ENCODE data around the gene CANT1.

CANT1 gene

GRCh38 chr17:78976907-78977680 is 32.5 kb downstream of the CANT1 start:
- no peaks in the 10 kb centered on the region for H3K9me3 ChIP-seq (ENCODE audit: insufficient read depth, low read length)
- no peak overlapping the region for H3K9ac ChIP-seq (ENCODE audit: low read length)
- H3K79me2 ChIP-seq (ENCODE audit: low read length), result no peaks in the 10 kb centered on the region
- no peaks in the 10 kb centered on the region for H3K36me3 ChIP-seq (replicated peaks; ENCODE audit: low read depth, low read length)
- peaks cover 5% of the 10 kb centered on the region; the same call in 1 of the 2 replicates for H3K4me1 ChIP-seq (ENCODE audit: low read length)
- no peak overlapping the region for H3K4me3 ChIP-seq (ENCODE audit: low read length)
- H3K27me3 ChIP-seq (ENCODE audit: low read depth, low read length), result no peaks in the 10 kb centered on the region
- no peaks in the 10 kb centered on the region for H4K20me1 ChIP-seq (ENCODE audit: insufficient read depth, low read length)
- TF ChIP-seq, protein P1, sequence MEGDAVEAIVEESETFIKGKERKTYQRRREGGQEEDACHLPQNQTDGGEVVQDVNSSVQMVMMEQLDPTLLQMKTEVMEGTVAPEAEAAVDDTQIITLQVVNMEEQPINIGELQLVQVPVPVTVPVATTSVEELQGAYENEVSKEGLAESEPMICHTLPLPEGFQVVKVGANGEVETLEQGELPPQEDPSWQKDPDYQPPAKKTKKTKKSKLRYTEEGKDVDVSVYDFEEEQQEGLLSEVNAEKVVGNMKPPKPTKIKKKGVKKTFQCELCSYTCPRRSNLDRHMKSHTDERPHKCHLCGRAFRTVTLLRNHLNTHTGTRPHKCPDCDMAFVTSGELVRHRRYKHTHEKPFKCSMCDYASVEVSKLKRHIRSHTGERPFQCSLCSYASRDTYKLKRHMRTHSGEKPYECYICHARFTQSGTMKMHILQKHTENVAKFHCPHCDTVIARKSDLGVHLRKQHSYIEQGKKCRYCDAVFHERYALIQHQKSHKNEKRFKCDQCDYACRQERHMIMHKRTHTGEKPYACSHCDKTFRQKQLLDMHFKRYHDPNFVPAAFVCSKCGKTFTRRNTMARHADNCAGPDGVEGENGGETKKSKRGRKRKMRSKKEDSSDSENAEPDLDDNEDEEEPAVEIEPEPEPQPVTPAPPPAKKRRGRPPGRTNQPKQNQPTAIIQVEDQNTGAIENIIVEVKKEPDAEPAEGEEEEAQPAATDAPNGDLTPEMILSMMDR (IDR thresholded peaks at IDR 0.05; ENCODE audit: low read depth, low read length), result no peak
- H3K4me2 ChIP-seq (ENCODE audit: low read length), result no peak overlapping the region
- no peak overlapping the region for H3K27ac ChIP-seq (ENCODE audit: low read length)
- H2AFZ ChIP-seq (ENCODE audit: low read depth, low read length), result no peak overlapping the region

DNA sequence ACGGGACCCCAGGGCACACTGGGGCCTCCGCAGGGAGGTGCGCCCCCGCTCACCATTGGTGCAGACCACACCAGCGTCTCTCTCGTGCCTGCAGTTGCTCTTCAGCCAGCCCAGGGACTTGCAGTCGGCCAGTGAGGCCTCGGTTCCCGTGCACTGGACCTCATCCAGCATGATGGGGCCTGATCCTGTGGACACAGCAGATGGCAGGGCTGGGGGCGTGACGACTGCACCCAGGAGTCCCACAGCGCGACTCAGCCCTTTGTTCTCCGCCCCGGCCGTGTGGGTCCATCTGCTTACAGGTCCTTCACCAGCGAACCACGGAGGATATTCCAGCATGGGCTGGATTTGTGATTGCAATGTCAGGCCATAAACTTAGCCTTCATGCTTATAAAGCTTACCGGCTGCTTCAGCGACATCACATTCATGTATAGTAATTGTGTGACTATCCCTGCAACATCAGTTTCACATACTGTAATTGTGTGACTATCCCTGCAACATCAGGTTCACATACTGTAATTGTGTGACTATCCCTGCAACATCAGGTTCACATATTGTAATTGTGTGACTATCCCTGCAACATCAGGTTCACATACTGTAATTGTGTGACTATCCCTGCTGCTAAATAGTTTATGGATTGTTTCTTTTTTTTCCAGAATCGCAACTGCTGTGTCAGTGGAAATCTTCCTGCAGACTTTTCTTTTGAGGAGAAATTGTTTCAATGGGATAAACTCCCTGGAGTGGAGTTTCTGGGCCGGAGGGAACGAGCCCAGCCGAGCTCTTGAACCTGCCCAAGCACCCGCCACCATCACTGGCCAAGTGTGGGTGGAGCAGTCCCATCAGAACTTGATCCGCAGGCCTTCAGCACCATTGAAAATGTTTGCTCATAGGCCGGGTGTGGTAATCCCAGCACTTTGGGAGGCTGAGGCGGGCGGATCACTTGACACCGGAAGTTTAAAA is 34.7 kb downstream of the CANT1 start:
- no peak for TF ChIP-seq EZH2phosphoT487 (IDR thresholded peaks at IDR 0.05; ENCODE audit: low read depth)
- TF ChIP-seq, protein P1 (IDR thresholded peaks at IDR 0.05; ENCODE audit: low read depth, low read length), result no peak
- no peak overlapping the region for H3K4me2 ChIP-seq (ENCODE audit: low read length)
- no peak overlapping the region for H2AFZ ChIP-seq (ENCODE audit: low read depth, low read length)

DNA sequence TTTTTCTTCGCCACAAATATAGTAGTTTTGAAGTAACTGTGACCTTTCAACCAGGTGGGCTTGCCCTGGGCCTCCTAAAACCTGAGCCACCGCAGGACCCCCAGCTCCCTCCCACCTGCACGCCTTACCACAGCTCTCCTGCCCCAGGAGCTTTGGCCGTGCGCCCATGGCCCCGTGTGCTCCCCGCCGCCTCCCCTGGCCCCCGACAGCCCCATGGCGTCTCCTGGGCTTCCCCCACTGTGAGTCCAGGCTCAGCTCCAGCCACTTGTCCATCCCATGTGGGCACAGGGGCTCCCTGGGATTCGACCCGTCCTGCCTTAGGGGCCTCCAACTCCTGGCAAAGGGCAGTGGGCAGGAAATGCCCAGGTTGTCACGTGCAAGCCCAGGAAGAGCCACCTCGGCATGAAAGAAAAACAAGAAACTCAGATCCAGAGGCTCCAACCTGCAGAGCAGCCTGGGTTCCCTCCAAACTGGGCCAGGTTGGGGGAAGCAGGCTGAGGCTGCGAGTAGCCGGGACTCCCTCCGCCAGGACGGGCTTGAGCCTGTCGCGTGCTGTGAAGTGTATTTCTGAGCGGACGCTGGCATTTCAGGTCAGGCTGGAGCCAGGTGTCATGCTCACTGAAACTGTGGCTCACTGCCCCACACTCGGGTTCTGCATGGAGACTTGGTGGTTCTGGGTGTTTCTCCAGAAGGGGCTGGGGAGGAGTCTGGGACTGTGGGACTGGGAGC is 35.6 kb downstream of the CANT1 start:
- H3K79me2 ChIP-seq (ENCODE audit: low read length), result no peaks in the 10 kb centered on the region
- no peaks in the 10 kb centered on the region for H3K36me3 ChIP-seq (replicated peaks; ENCODE audit: low read depth, low read length)
- H3K27me3 ChIP-seq (ENCODE audit: low read depth, low read length), result no peaks in the 10 kb centered on the region
- H4K20me1 ChIP-seq (ENCODE audit: insufficient read depth, low read length), result no peaks in the 10 kb centered on the region
- TF ChIP-seq, protein P1 (IDR thresholded peaks at IDR 0.05; ENCODE audit: low read depth, low read length), result no peak
- TF ChIP-seq EZH2phosphoT487 (IDR thresholded peaks at IDR 0.05; ENCODE audit: low read depth), result no peak
- no peak overlapping the region for H3K4me2 ChIP-seq (ENCODE audit: low read length)
- H3K9me3 ChIP-seq (ENCODE audit: insufficient read depth, low read length), result no peaks in the 10 kb centered on the region
- H3K4me3 ChIP-seq (ENCODE audit: low read length), result no peak overlapping the region
- H2AFZ ChIP-seq (ENCODE audit: low read depth, low read length), result no peak overlapping the region
- H3K9ac ChIP-seq (ENCODE audit: low read length), result no peak overlapping the region
- peaks cover 13% of the 10 kb centered on the region for H3K4me1 ChIP-seq (ENCODE audit: low read length)
- no peak overlapping the region for H3K27ac ChIP-seq (ENCODE audit: low read length)

More for the DNA sequence above, 34.7 kb downstream of the CANT1 start:
- H3K36me3 ChIP-seq (replicated peaks; ENCODE audit: low read depth, low read length), result no peaks in the 10 kb centered on the region
- H3K79me2 ChIP-seq (ENCODE audit: low read length), result no peaks in the 10 kb centered on the region
- H3K27ac ChIP-seq (ENCODE audit: low read length), result no peak overlapping the region
- H3K27me3 ChIP-seq (ENCODE audit: low read depth, low read length), result no peaks in the 10 kb centered on the region
- no peaks in the 10 kb centered on the region for H4K20me1 ChIP-seq (ENCODE audit: insufficient read depth, low read length)
- H3K9ac ChIP-seq (ENCODE audit: low read length), result no peak overlapping the region
- peaks cover 13% of the 10 kb centered on the region for H3K4me1 ChIP-seq (ENCODE audit: low read length)
- H3K4me3 ChIP-seq (ENCODE audit: low read length), result no peak overlapping the region
- H3K9me3 ChIP-seq (ENCODE audit: insufficient read depth, low read length), result no peaks in the 10 kb centered on the region

All from OCI-LY3 (cell line).